GM21381 (cell line): ENCODE results near the gene MEG3.

Experiments used
- ATAC-seq: cut with Tn5 transposase; IDR thresholded peaks from one replicate; pipeline ENCODE4 v1.9.1; 2021; ENCODE audit warnings: mild to moderate bottlenecking, moderate library complexity; ENCODE audit not compliant: unreplicated experiment

MEG3 gene

DNA sequence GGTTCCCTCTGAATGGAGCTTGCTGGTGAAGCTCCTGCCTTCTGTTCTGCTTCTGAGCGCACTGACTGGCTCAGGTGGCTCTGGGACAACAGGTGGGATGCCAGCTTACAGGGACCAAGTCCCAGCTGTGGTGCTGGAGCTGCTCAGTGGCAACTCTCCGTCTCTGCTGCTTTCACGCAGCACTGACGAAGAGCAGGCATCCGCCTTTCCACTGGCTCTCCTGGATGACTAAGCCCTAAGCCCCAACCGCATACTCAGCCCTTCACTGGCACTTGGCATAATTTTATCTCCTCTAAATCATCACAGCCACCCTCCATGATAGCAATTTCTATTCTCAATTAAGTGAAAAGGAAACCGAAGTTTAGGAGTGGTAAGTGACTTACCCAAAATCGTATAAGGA, 81.3 kb downstream of the MEG3 start:
- ATAC-seq: no peak

DNA sequence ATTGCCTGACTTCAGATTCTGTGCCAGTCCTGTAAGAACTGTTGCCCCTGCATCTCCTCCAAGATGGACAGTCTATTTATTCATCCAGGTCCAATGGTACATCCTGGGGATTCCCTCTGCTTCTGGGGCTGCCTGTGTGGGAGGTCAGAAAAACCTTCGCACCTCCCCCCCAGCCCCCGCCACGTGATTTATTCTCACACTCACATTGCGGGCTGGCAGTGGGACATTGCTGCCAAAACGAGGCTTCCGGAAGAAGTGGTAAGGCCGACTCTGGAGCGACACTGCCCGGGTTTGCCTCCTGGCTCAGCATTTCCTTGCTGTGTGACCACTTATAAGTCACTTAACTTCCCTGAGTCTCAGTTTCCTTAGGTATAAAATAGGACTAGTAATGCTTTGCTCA, 83.5 kb downstream of the MEG3 start:
- no peak for ATAC-seq
